Lower leg skin (tissue), 4 donors: ENCODE measurements around the gene GADL1. TPM values are rescaled to one million over a fixed set of nuclear protein-coding genes. Genes with fewer than 3 reads are reported as not detected.

Experiments used
- DNase-seq, 2 donors: peaks; one replicate each; pipeline ENCODE4 v3.0.0-alpha.2; 2019; ENCODE audit warnings: low spot score in 2 of 2
- H3K4me3 ChIP-seq: fragments of 200-600 bp; sonication (generic); 2 replicates; pipeline ENCODE4 v1.5.1; 2017; ENCODE audit warnings: mild to moderate bottlenecking, low read depth; ENCODE audit not compliant: poor library complexity, severe bottlenecking
- CTCF ChIP-seq, 3 donors: fragments of 450-650 bp; IDR thresholded peaks; one replicate each; pipeline ENCODE4 v1.5.1; 2016; ENCODE audit warnings: antibody characterized with exemption in 3 of 3, mild to moderate bottlenecking in 3 of 3, moderate library complexity in 2 of 3
- POLR2A ChIP-seq, 2 donors: fragments of 450-650 bp; IDR thresholded peaks; one replicate each; pipeline ENCODE4 v1.6.1; 2016 to 2017; ENCODE audit warnings: antibody characterized with exemption in 2 of 2, mild to moderate bottlenecking in 1 of 2, moderate library complexity in 1 of 2
- WGBS, 2 donors: methylation state at CpG; one replicate each; pipeline ENCODE4 v1.1.5; 2018; 5-methylcytosine and 5-hydroxymethylcytosine counted together
- intact Hi-C: fragments of 100-400 bp; cut with DNase I; formaldehyde crosslinking; loops from one replicate; pipeline ENCODE4 v1.15.0; 2023; ENCODE audit warnings: low total_unique reads
- total RNA-seq, 4 donors: library from RNA; depleted of rRNA; stranded (reverse); fragments of >200 nt; gene quantifications; one replicate each; pipeline ENCODE4 v1.1.0, GENCODE V29; 2016

The GADL1 gene
- total RNA-seq, 4 donors from 2014 or later: not detected

DNA sequence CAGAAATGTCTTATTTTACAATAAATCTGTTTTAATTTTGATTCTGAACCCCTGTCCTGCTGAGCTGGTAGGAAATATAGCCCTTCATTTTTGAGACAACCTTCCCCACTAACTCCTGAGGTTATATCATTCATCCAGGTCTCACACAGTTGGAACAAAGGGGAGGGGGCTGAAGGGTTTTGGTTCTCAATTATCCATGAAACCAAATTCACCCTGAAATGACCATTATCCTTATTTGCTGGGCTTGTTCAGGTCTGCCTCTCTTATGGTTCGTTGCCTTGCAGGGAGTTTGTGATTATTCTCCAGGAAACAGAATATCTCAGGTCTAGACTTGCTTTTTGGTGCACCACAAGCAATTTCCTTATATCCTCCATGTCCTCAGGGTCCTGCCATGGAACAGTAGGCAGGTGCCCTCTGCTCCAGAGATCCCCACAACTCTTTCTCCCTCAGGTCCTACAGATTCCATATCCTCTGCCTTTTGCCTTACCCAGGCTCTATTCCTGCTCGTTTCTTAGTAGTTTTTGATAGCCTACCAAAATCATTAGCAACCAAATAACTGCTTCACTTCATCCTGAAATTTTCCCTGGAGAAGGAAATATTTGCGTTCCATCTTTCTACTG, 193.6 kb downstream of the GADL1 start:
- intact Hi-C loops: no loop called here
- TF ChIP-seq POLR2A (IDR thresholded peaks at IDR 0.05) (no peak), CTCF (IDR thresholded peaks at IDR 0.05) (no peak)
- WGBS, 2 donors: 76 to 79% methylated on average over 3 of the region's 3 CpGs
- no peak for DNase-seq
- H3K4me3 ChIP-seq: no peak overlapping the region

DNA sequence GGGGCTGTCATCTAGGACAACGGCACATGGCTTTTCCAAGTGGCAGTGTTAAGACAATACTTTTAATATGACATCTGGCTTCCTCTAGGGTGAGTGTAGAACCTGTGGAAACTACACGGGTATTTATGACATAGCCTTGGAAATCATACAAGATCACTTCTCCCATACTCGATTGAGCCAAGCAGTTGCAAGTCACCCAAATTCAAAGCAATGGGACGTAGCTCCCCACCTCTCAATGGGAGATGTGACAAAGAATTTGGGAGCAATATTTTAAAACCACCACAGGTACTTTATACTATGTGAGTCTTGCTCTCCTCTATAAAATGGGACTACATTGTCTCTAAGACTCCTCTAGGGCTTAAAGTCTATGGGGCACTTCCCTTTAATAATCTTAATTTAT, 194.5 kb downstream of the GADL1 start:
- intact Hi-C loops: loop anchor here (10.0 kb wide), 1 partner anchor 585 kb away; no protein-coding TSS in a partner anchor
- 88 to 95% methylated on average over 4 of the region's 4 CpGs for WGBS, 2 donors
- no peak overlapping the region for H3K4me3 ChIP-seq
- DNase-seq: no peak
- TF ChIP-seq POLR2A (IDR thresholded peaks at IDR 0.05): no peak
- no peak for TF ChIP-seq CTCF (IDR thresholded peaks at IDR 0.05)

GRCh38 chr3:30698549-30698948, 195.9 kb downstream of the GADL1 start:
- H3K4me3 ChIP-seq: no peak overlapping the region
- WGBS, 2 donors: 52 to 67% methylated on average over 2 of the region's 2 CpGs
- DNase-seq: no peak
- intact Hi-C loops: loop anchor here (10.0 kb wide), 1 partner anchor 584 kb away; no protein-coding TSS in a partner anchor
- TF ChIP-seq CTCF (IDR thresholded peaks at IDR 0.05): no peak
- no peak for TF ChIP-seq POLR2A (IDR thresholded peaks at IDR 0.05)

- no peak overlapping the region for H3K4me3 ChIP-seq
- DNase-seq: no peak
- intact Hi-C loops: loop anchor here (10.0 kb wide), 1 partner anchor 582 kb away; no protein-coding TSS in a partner anchor
- WGBS, 2 donors: 47 to 56% methylated on average over 2 of the region's 2 CpGs
- TF ChIP-seq CTCF (IDR thresholded peaks at IDR 0.05) (no peak), POLR2A (IDR thresholded peaks at IDR 0.05) (no peak)
Observed at GRCh38 chr3:30696896-30697295, 197.6 kb downstream of the GADL1 start.

GRCh38 chr3:30696403-30696819, 198.1 kb downstream of the GADL1 start:
- TF ChIP-seq POLR2A (IDR thresholded peaks at IDR 0.05) (no peak), CTCF (IDR thresholded peaks at IDR 0.05) (no peak)
- 20 to 25% methylated on average over 3 of the region's 3 CpGs for WGBS, 2 donors
- no peak for DNase-seq
- intact Hi-C loops: loop anchor here (10.0 kb wide), 1 partner anchor 582 kb away; no protein-coding TSS in a partner anchor
- H3K4me3 ChIP-seq: no peak overlapping the region
